Right lobe of liver (tissue), 6 donors: ENCODE measurements around the gene CENPM. TPM values are rescaled to one million over a fixed set of nuclear protein-coding genes. Genes with fewer than 3 reads are reported as not detected.

ENCODE experiments used
- ATAC-seq, 4 donors: fragments of 200-7000 bp; cut with Tn5 transposase; one replicate each; pipeline ENCODE4 v1.9.1; 2020; ENCODE audit warnings: mild to moderate bottlenecking in 4 of 4, moderate library complexity in 4 of 4
- DNase-seq, 3 donors: peaks; one replicate each; pipeline ENCODE4 v3.0.0-alpha.2; 2020
- H3K27ac ChIP-seq, 3 donors: fragments of 200-600 bp; one replicate each; pipeline ENCODE4 v1.8.0; 2022
- H3K27me3 ChIP-seq, 2 donors: fragments of 200-600 bp; one replicate each; pipeline ENCODE4 v1.8.0; 2022
- H3K36me3 ChIP-seq, 4 donors: fragments of 200-600 bp; sonication (generic) in 1 of 4; one replicate each; pipeline versions ENCODE4 v1.5.1 to v1.8.0; 2017 to 2022; ENCODE audit warnings: control low read depth in 1 of 4
- H3K4me1 ChIP-seq, 4 donors: fragments of 200-600 bp; sonication (generic) in 1 of 4; one replicate each; pipeline versions ENCODE4 v1.5.1 to v1.8.0; 2017 to 2022; ENCODE audit warnings: control low read depth in 1 of 4
- H3K4me3 ChIP-seq, 3 donors: fragments of 200-600 bp; one replicate each; pipeline ENCODE4 v1.8.0; 2022
- H3K9me3 ChIP-seq, 4 donors: fragments of 200-600 bp; sonication (generic) in 1 of 4; one replicate each; pipeline versions ENCODE4 v1.5.1 to v1.8.0; 2017 to 2022; ENCODE audit warnings: control low read depth in 1 of 4
- POLR2A ChIP-seq: fragments of 450-650 bp; IDR thresholded peaks from one replicate; pipeline ENCODE4 v1.6.1; 2017; ENCODE audit warnings: antibody characterized with exemption, mild to moderate bottlenecking
- WGBS: methylation state at CpG from one replicate; pipeline ENCODE4 v1.1.6; 2018; ENCODE audit warnings: low coverage, low lambda C conversion rate; ENCODE audit not compliant: insufficient coverage; ENCODE audit errors: missing lambda C conversion rate; 5-methylcytosine and 5-hydroxymethylcytosine counted together
- intact Hi-C, 2 donors: fragments of 100-400 bp; cut with DNase I; formaldehyde crosslinking; loops; one replicate each; pipeline versions ENCODE4 v1.11.2 to v1.14.1; 2022
- total RNA-seq, 6 experiments: library from RNA; depleted of rRNA in 2 of 6; stranded (reverse); fragments of >200 nt in 2 of 6; fragmentation: NEBNext Ultra II Directional in 3 of 6; extraction: Animal tissue kit (Norgen Biotek cat#: 25700) in 3 of 6; gene quantifications; one replicate each; pipeline versions ENCODE4 v1.1.0 to v1.2.4, GENCODE V29; 2016 to 2023
- TF ChIP-seq, protein P1 (sequence below), 4 donors: fragments of 200-600 bp in 3 of 4; fragments of 450-650 bp in 1 of 4; IDR thresholded peaks; one replicate each; pipeline versions ENCODE4 v1.5.1 to v1.8.0; 2016 to 2022; ENCODE audit warnings: antibody characterized with exemption in 4 of 4, mild to moderate bottlenecking in 2 of 4
- donor health status: DM: no; HTN: yes; CAD: no.
- donor health status: DM: no; HTN: no; CAD: no.
- donor health status: DM: no; HTN: no; CAD: no.
- donor health status: DM: no; HTN: yes; CAD: no.
- donor health status: DM: no; HTN: yes; CAD: no.

CENPM gene
- total RNA-seq, 6 experiments from 2014 or later: 0.29 to 3.7 (median 1.8) TPM; not detected in 2

GRCh38 chr22:41912338-41913039, 34.5 kb downstream of the CENPM start:
- H3K4me3 ChIP-seq: no peak overlapping the region
- H3K27me3 ChIP-seq: peaks cover 7 to 50% of the 10 kb centered on the region in 2 donors
- no peaks in the 10 kb centered on the region for H3K9me3 ChIP-seq
- peaks cover 0 to 19% (median 0%) of the 10 kb centered on the region in 4 donors for H3K4me1 ChIP-seq
- WGBS: 34% methylated on average over 2 of the region's 9 CpGs
- TF ChIP-seq POLR2A: no peak
- TF ChIP-seq, protein P1, sequence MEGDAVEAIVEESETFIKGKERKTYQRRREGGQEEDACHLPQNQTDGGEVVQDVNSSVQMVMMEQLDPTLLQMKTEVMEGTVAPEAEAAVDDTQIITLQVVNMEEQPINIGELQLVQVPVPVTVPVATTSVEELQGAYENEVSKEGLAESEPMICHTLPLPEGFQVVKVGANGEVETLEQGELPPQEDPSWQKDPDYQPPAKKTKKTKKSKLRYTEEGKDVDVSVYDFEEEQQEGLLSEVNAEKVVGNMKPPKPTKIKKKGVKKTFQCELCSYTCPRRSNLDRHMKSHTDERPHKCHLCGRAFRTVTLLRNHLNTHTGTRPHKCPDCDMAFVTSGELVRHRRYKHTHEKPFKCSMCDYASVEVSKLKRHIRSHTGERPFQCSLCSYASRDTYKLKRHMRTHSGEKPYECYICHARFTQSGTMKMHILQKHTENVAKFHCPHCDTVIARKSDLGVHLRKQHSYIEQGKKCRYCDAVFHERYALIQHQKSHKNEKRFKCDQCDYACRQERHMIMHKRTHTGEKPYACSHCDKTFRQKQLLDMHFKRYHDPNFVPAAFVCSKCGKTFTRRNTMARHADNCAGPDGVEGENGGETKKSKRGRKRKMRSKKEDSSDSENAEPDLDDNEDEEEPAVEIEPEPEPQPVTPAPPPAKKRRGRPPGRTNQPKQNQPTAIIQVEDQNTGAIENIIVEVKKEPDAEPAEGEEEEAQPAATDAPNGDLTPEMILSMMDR (IDR thresholded peaks at IDR 0.05): no peak
- intact Hi-C loops: no loop called here
- no peaks in the 10 kb centered on the region for H3K36me3 ChIP-seq
- DNase-seq (no peak), ATAC-seq (no peak)
- H3K27ac ChIP-seq: no peak overlapping the region

GRCh38 chr22:41911001-41911611, 35.8 kb downstream of the CENPM start:
- intact Hi-C loops: no loop called here
- no peak for DNase-seq
- no peak for ATAC-seq
- WGBS: 32% methylated on average over 9 of the region's 37 CpGs
- peaks cover 0 to 8% (median 2%) of the 10 kb centered on the region in 4 donors for H3K36me3 ChIP-seq
- peaks cover 7 to 50% of the 10 kb centered on the region in 2 donors for H3K27me3 ChIP-seq
- H3K9me3 ChIP-seq: no peaks in the 10 kb centered on the region
- peak overlapping the region in 1 of 3 donors; percentile 7 for H3K4me3 ChIP-seq
- H3K4me1 ChIP-seq: peaks cover 0 to 19% (median 0%) of the 10 kb centered on the region in 4 donors
- H3K27ac ChIP-seq: no peak overlapping the region
- TF ChIP-seq POLR2A: no peak
- TF ChIP-seq, protein P1 (IDR thresholded peaks at IDR 0.05): no peak

DNA sequence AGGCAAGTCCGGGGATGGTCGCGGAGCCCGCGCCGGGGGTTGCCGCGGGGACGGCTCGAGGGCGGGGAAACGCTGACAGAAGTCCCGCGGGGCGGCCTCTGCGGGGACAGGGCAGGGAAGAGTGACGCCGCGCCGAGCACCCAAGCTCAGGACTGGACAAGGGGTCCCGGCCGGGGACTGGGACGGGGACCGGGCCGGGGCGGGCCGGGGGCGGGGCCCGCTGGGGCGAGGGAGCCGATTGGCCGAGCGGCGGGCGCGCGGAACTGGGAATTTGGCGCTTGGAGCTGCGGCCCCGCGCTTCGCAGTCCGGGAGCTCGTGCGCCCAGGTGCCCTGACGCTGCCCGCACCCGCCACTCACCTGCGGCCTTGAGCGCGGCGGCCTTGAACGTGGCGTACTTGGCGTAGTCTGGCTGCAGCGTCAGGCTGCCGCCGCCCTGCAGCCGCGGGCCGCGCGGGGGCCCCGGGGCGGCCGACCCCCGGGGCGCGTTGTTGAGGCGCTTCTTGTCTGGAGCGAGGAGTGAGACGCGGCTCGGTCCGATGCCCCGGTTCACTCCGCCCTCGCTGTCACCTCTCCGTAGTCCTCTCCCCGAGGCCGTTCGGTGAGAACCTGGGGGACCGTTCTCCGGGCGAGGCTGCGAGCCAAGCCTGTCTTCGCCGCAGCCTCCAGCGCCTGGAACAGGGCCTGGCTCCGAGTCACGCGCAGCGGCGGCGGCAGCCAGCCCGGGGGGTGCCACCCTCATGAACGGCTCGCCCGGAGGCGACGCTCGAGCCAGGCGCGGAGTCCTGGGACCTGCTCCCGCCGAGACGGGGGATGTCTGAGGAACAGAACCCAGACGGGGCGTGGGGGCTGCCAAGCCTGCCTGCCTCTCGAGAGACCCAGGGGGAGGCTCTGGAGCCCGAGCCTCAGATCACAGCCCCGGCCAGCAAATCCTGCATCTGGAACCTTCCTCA, 36.6 kb downstream of the CENPM start:
- Histone ChIP-seq H3K36me3 (peaks cover 0 to 12% (median 4%) of the 10 kb centered on the region in 4 donors), H3K4me1 (peaks cover 0 to 19% (median 0%) of the 10 kb centered on the region in 4 donors), H3K9me3 (no peaks in the 10 kb centered on the region), H3K27ac (no peak overlapping the region), H3K4me3 (peak overlapping the region in 1 of 3 donors; percentile 7), H3K27me3 (peaks cover 3 to 46% of the 10 kb centered on the region in 2 donors)
- TF ChIP-seq, protein P1 (IDR thresholded peaks at IDR 0.05): no peak
- TF ChIP-seq POLR2A: no peak
- no peak for DNase-seq
- peak; percentile 3 to 51 (median 14) for ATAC-seq
- no CpG with 5 or more reads among the region's 112 CpGs for WGBS
- intact Hi-C loops: no loop called here

GRCh38 chr22:41909310-41910049, 37.5 kb downstream of the CENPM start:
- Histone ChIP-seq H3K4me1 (peaks cover 0 to 17% (median 0%) of the 10 kb centered on the region in 4 donors), H3K27ac (no peak overlapping the region), H3K36me3 (peaks cover 0 to 20% (median 8%) of the 10 kb centered on the region in 4 donors), H3K4me3 (peak overlapping the region in 1 of 3 donors; percentile 7), H3K27me3 (peaks cover 0 to 38% of the 10 kb centered on the region in 2 donors), H3K9me3 (no peaks in the 10 kb centered on the region)
- ATAC-seq (peak in 3 of 4 donors; percentile 8 to 27 (median 12)), DNase-seq (no peak)
- no peak for TF ChIP-seq POLR2A
- TF ChIP-seq, protein P1 (IDR thresholded peaks at IDR 0.05): no peak
- 26% methylated on average over 6 of the region's 55 CpGs for WGBS
- intact Hi-C loops: no loop called here
